Anterior cingulate cortex (tissue), 58 donors: ENCODE results near the gene LHX2.

Experiments used
- DNase-seq, 58 donors: peaks; one replicate each; lab custom pipeline; 2025; lab: John Stamatoyannopoulos, UW

LHX2 gene

GRCh38 chr9:123998970-123999621 lies 12.5 kb upstream of the LHX2 start:
- DNase-seq = no peak

GRCh38 chr9:123999661-124000060 lies 11.9 kb upstream of the LHX2 start:
- DNase-seq = no peak

- DNase-seq = no peak
These were observed 11.3 kb upstream of the LHX2 start for GRCh38 chr9:124000161-124000783.

GRCh38 chr9:124000784-124001457 lies 10.6 kb upstream of the LHX2 start:
- no peak for DNase-seq

- DNase-seq = no peak
These were observed 10.1 kb upstream of the LHX2 start for GRCh38 chr9:124001458-124001799.

- no peak for DNase-seq
These were observed 9.6 kb upstream of the LHX2 start for GRCh38 chr9:124001866-124002525.

- DNase-seq = no peak
These were observed 7.8 kb upstream of the LHX2 start for GRCh38 chr9:124003636-124004349.

- no peak for DNase-seq
These were observed 7.0 kb upstream of the LHX2 start for GRCh38 chr9:124004593-124004992.

GRCh38 chr9:124005029-124005771 lies 6.4 kb upstream of the LHX2 start:
- no peak for DNase-seq

- peak in 6 of 58 donors; percentile 15 to 46 (median 32) for DNase-seq
These were observed 4.9 kb upstream of the LHX2 start for GRCh38 chr9:124006448-124007361.

GRCh38 chr9:124007565-124008302 lies 3.8 kb upstream of the LHX2 start:
- no peak for DNase-seq

- no peak for DNase-seq
These were observed 3.3 kb upstream of the LHX2 start for GRCh38 chr9:124008303-124008693.

GRCh38 chr9:124008694-124009530 lies 2.7 kb upstream of the LHX2 start:
- peak in 1 of 58 donors; percentile 24 for DNase-seq

- DNase-seq = no peak
These were observed 1.9 kb upstream of the LHX2 start for GRCh38 chr9:124009531-124010217.

- DNase-seq = no peak
These were observed 1.3 kb upstream of the LHX2 start for GRCh38 chr9:124010303-124010664.

GRCh38 chr9:124010665-124011321 lies 775 bp upstream of the LHX2 start:
- DNase-seq = peak in 5 of 58 donors; percentile 64 to 81 (median 71)
